Activated T-cell treated with anti-CD3 and anti-CD28 coated beads, Interleukin-2, amount 50 U/mL, for 72 hours (primary cell): ENCODE results near the gene PFKFB1. TPM values are rescaled to one million over a fixed set of nuclear protein-coding genes. Genes with fewer than 3 reads are reported as not detected.

Experiments used
- total RNA-seq, 2 donors: library from RNA; stranded (reverse); gene quantifications; one replicate each; pipeline ENCODE4 v1.2.3, GENCODE V29; 2022

Gene PFKFB1
- total RNA-seq, 2 donors from 2014 or later = 1.6 TPM

Other genes starting within 250 kb of the PFKFB1 start
- not detected for gene ITIH6, start 195.9 kb downstream of the PFKFB1 start, total RNA-seq
- gene MAGED2, start 186.4 kb downstream of the PFKFB1 start, total RNA-seq = 10 to 100 TPM; 49.7 to 54.1 TPM
- gene TRO, start 73.4 kb downstream of the PFKFB1 start, total RNA-seq = 1 to 10 TPM; 4.1 to 7.6 TPM
- gene APEX2, start 6.2 kb upstream of the PFKFB1 start, total RNA-seq = 10 to 100 TPM; 21.3 to 26.6 TPM
- not detected for gene ALAS2, start 36.8 kb upstream of the PFKFB1 start, total RNA-seq
- gene PAGE2B, start 80.8 kb upstream of the PFKFB1 start, total RNA-seq = 1 to 10 TPM in 1 of 2 donors, under 1 TPM in 1; 0.74 to 1.1 TPM
- gene PAGE2, start 94.8 kb upstream of the PFKFB1 start, total RNA-seq = not detected
- under 1 TPM in 1 of 2 donors, not detected in 1; 0.93 TPM for gene PAGE5, start 226.2 kb upstream of the PFKFB1 start, total RNA-seq